Trophoblast cell (in vitro differentiated cells and primary cell): ENCODE results near the gene HDAC7.

Source experiments
- DNase-seq, 2 donors: peaks; one replicate each; pipeline ENCODE4 v3.0.0-alpha.2; 2016
- H2AFZ ChIP-seq: 2 replicates; pipeline ENCODE4 v1.6.1; 2013; ENCODE audit warnings: low read length, moderate library complexity, mild to moderate bottlenecking; ENCODE audit not compliant: insufficient read depth, poor library complexity
- H2AK5ac ChIP-seq: 2 replicates; pipeline ENCODE4 v1.6.1; 2013; ENCODE audit warnings: mild to moderate bottlenecking, low read length
- H2BK120ac ChIP-seq: 2 replicates; pipeline ENCODE4 v1.6.1; 2013; ENCODE audit warnings: low read length, mild to moderate bottlenecking, moderate library complexity; ENCODE audit not compliant: insufficient read depth, poor library complexity
- H2BK12ac ChIP-seq: 2 replicates; pipeline ENCODE4 v1.6.1; 2013; ENCODE audit warnings: mild to moderate bottlenecking, low read length, moderate library complexity
- H2BK5ac ChIP-seq: 2 replicates; pipeline ENCODE4 v1.6.1; 2013; ENCODE audit warnings: low read length, low read depth, moderate library complexity, mild to moderate bottlenecking; ENCODE audit not compliant: poor library complexity
- H3K14ac ChIP-seq: 2 replicates; pipeline ENCODE4 v1.6.1; 2013; ENCODE audit warnings: mild to moderate bottlenecking, low read length
- H3K18ac ChIP-seq: 2 replicates; pipeline ENCODE4 v1.6.1; 2013; ENCODE audit warnings: mild to moderate bottlenecking, low read length
- H3K23ac ChIP-seq: 2 replicates; pipeline ENCODE4 v1.6.1; 2013; ENCODE audit warnings: low read length
- H3K27ac ChIP-seq: 2 replicates; pipeline ENCODE4 v1.5.1; 2013; ENCODE audit warnings: low read depth, mild to moderate bottlenecking, inconsistent platforms, low read length, moderate library complexity
- H3K27me3 ChIP-seq: 2 replicates; pipeline ENCODE4 v1.6.1; 2013; ENCODE audit warnings: inconsistent platforms, mild to moderate bottlenecking, low read length, moderate library complexity; ENCODE audit not compliant: insufficient read depth
- H3K36me3 ChIP-seq, 2 experiments: 1 replicate in 1 of 2; 2 replicates in 1 of 2; pipeline ENCODE4 v1.6.1; 2013; ENCODE audit warnings: low read length in 2 of 2, mild to moderate bottlenecking in 2 of 2, moderate library complexity in 1 of 2; ENCODE audit not compliant: insufficient read depth in 2 of 2, control insufficient read depth in 1 of 2
- H3K4ac ChIP-seq: 2 replicates; pipeline ENCODE4 v1.6.1; 2013; ENCODE audit warnings: low read depth, mild to moderate bottlenecking, low read length, moderate library complexity
- H3K4me1 ChIP-seq, 2 experiments: 1 replicate in 1 of 2; 2 replicates in 1 of 2; pipeline ENCODE4 v1.6.1; 2013; ENCODE audit warnings: low read length in 2 of 2, mild to moderate bottlenecking in 2 of 2, moderate library complexity in 1 of 2; ENCODE audit not compliant: insufficient read depth in 2 of 2, control insufficient read depth in 1 of 2
- H3K4me2 ChIP-seq: 2 replicates; pipeline ENCODE4 v1.6.1; 2013; ENCODE audit warnings: inconsistent platforms, mild to moderate bottlenecking, low read length, moderate library complexity
- H3K4me3 ChIP-seq: 2 replicates; pipeline ENCODE4 v1.5.1; 2013; ENCODE audit warnings: mild to moderate bottlenecking, low read depth, low read length, inconsistent platforms
- H3K79me1 ChIP-seq: one replicate; pipeline ENCODE4 v1.6.1; 2013; ENCODE audit warnings: low read length
- H3K79me2 ChIP-seq: 2 replicates; pipeline ENCODE4 v1.6.1; 2013; ENCODE audit warnings: low read length, mild to moderate bottlenecking; ENCODE audit not compliant: control insufficient read depth, insufficient read depth, poor library complexity
- H3K9ac ChIP-seq: 2 replicates; pipeline ENCODE4 v1.6.1; 2013; ENCODE audit warnings: mild to moderate bottlenecking, low read length
- H3K9me3 ChIP-seq: 2 replicates; pipeline ENCODE4 v1.6.1; 2013; ENCODE audit warnings: low read depth, mild to moderate bottlenecking, control low read depth, inconsistent platforms, low read length; ENCODE audit not compliant: insufficient read depth
- H4K12ac ChIP-seq: 2 replicates; pipeline ENCODE4 v1.6.1; 2013; ENCODE audit warnings: low read depth, mild to moderate bottlenecking, low read length, moderate library complexity
- H4K8ac ChIP-seq: 2 replicates; pipeline ENCODE4 v1.6.1; 2013; ENCODE audit warnings: low read depth, mild to moderate bottlenecking, low read length, moderate library complexity
- H4K91ac ChIP-seq: one replicate; pipeline ENCODE4 v1.6.1; 2013; ENCODE audit warnings: low read depth, mild to moderate bottlenecking, low read length, moderate library complexity
- WGBS: extraction: QIAGEN DNeasy Blood & Tissue Kit; methylation state at CpG from one replicate; pipeline ENCODE4 v1.1.7; 2013; ENCODE audit warnings: missing lambda C conversion rate; ENCODE audit not compliant: insufficient read length, insufficient coverage; ENCODE audit errors: extremely low coverage; 5-methylcytosine and 5-hydroxymethylcytosine counted together

Gene HDAC7

GRCh38 chr12:47748899-47749298 lies 70.8 kb downstream of the HDAC7 start:
- no peaks in the 10 kb centered on the region for H3K36me3 ChIP-seq
- no peak overlapping the region for H2AFZ ChIP-seq
- H3K79me1 ChIP-seq = peaks cover 6% of the 10 kb centered on the region
- no peak overlapping the region for H4K12ac ChIP-seq
- no peak overlapping the region for H2BK120ac ChIP-seq
- H3K9ac ChIP-seq = no peak overlapping the region
- no CpG with 5 or more reads among the region's 3 CpGs for WGBS
- no peak overlapping the region for H3K14ac ChIP-seq
- H3K4me2 ChIP-seq = no peak overlapping the region
- H3K4me3 ChIP-seq = no peak overlapping the region
- H2AK5ac ChIP-seq = no peak overlapping the region
- no peak for DNase-seq
- no peak overlapping the region for H4K8ac ChIP-seq
- H3K9me3 ChIP-seq = peaks cover 1% of the 10 kb centered on the region
- H3K4ac ChIP-seq = no peak overlapping the region
- no peak overlapping the region for H4K91ac ChIP-seq
- no peak overlapping the region for H3K18ac ChIP-seq
- H3K4me1 ChIP-seq = peaks cover 7 to 9% of the 10 kb centered on the region in 2 experiments
- no peak overlapping the region for H3K27ac ChIP-seq
- H2BK5ac ChIP-seq = no peak overlapping the region
- no peaks in the 10 kb centered on the region for H3K27me3 ChIP-seq
- H3K23ac ChIP-seq = no peak overlapping the region
- H3K79me2 ChIP-seq = no peaks in the 10 kb centered on the region
- H2BK12ac ChIP-seq = no peak overlapping the region

- Histone ChIP-seq H3K79me1 (peaks cover 3% of the 10 kb centered on the region), H3K4me3 (no peak overlapping the region), H3K4ac (no peak overlapping the region), H4K12ac (no peak overlapping the region), H3K79me2 (no peaks in the 10 kb centered on the region), H4K91ac (no peak overlapping the region), H2AK5ac (no peak overlapping the region), H2AFZ (no peak overlapping the region), H3K36me3 (no peaks in the 10 kb centered on the region), H3K27me3 (no peaks in the 10 kb centered on the region), H3K4me1 (peaks cover 4 to 5% of the 10 kb centered on the region in 2 experiments), H2BK120ac (no peak overlapping the region), H3K9me3 (peaks cover 4% of the 10 kb centered on the region), H3K4me2 (no peak overlapping the region), H2BK5ac (no peak overlapping the region), H3K9ac (no peak overlapping the region), H2BK12ac (no peak overlapping the region), H3K14ac (no peak overlapping the region), H4K8ac (no peak overlapping the region), H3K23ac (no peak overlapping the region), H3K18ac (no peak overlapping the region), H3K27ac (no peak overlapping the region)
- WGBS = no CpG with 5 or more reads among the region's 1 CpG
- no peak for DNase-seq
These were observed 71.2 kb downstream of the HDAC7 start for GRCh38 chr12:47748507-47748828.

GRCh38 chr12:47747596-47748506 lies 71.9 kb downstream of the HDAC7 start:
- H3K27ac ChIP-seq = no peak overlapping the region
- no peak overlapping the region for H3K4ac ChIP-seq
- no peaks in the 10 kb centered on the region for H3K4me1 ChIP-seq
- H2AFZ ChIP-seq = no peak overlapping the region
- H3K27me3 ChIP-seq = no peaks in the 10 kb centered on the region
- no peak overlapping the region for H4K8ac ChIP-seq
- H4K91ac ChIP-seq = no peak overlapping the region
- H3K79me1 ChIP-seq = no peaks in the 10 kb centered on the region
- H3K9me3 ChIP-seq = peaks cover 4% of the 10 kb centered on the region
- H3K4me3 ChIP-seq = no peak overlapping the region
- H3K36me3 ChIP-seq = no peaks in the 10 kb centered on the region
- no peak overlapping the region for H2BK120ac ChIP-seq
- no peak overlapping the region for H3K23ac ChIP-seq
- no peak overlapping the region for H2AK5ac ChIP-seq
- no peak overlapping the region for H3K4me2 ChIP-seq
- H3K79me2 ChIP-seq = no peaks in the 10 kb centered on the region
- no peak overlapping the region for H3K18ac ChIP-seq
- H2BK12ac ChIP-seq = no peak overlapping the region
- no peak for DNase-seq
- WGBS = no CpG with 5 or more reads among the region's 14 CpGs
- no peak overlapping the region for H3K9ac ChIP-seq
- H4K12ac ChIP-seq = no peak overlapping the region
- H3K14ac ChIP-seq = no peak overlapping the region
- H2BK5ac ChIP-seq = no peak overlapping the region

GRCh38 chr12:47747126-47747525 lies 72.6 kb downstream of the HDAC7 start:
- Histone ChIP-seq H4K8ac (no peak overlapping the region), H2BK12ac (no peak overlapping the region), H3K79me1 (no peaks in the 10 kb centered on the region), H2AK5ac (no peak overlapping the region), H3K9me3 (peaks cover 4% of the 10 kb centered on the region), H2AFZ (no peak overlapping the region), H3K79me2 (no peaks in the 10 kb centered on the region), H3K4me3 (no peak overlapping the region), H3K27me3 (no peaks in the 10 kb centered on the region), H3K4ac (no peak overlapping the region), H2BK5ac (no peak overlapping the region), H3K14ac (no peak overlapping the region), H3K4me1 (no peaks in the 10 kb centered on the region), H3K27ac (no peak overlapping the region), H3K23ac (no peak overlapping the region), H4K91ac (no peak overlapping the region), H3K36me3 (no peaks in the 10 kb centered on the region), H3K18ac (no peak overlapping the region), H3K4me2 (no peak overlapping the region), H2BK120ac (no peak overlapping the region), H4K12ac (no peak overlapping the region), H3K9ac (no peak overlapping the region)
- WGBS = no CpG with 5 or more reads among the region's 4 CpGs
- DNase-seq = no peak
